HepG2 (cell line): Measurements from ENCODE around the gene CCDC9B. TPM values are rescaled to one million over a fixed set of nuclear protein-coding genes. Genes with fewer than 3 reads are reported as not detected.

Experiments used
- ARHGAP35 ChIP-seq: sonication (generic); formaldehyde crosslinking; IDR thresholded peaks from 2 replicates; pipeline ENCODE4 v1.9.0; 2022; ENCODE audit warnings: mild to moderate bottlenecking, inconsistent platforms, moderate library complexity, missing genetic modification reagents, borderline replicate concordance
- ATF2 ChIP-seq: sonication (generic); formaldehyde crosslinking; IDR thresholded peaks from 2 replicates; pipeline ENCODE4 v1.4.0; 2020; ENCODE audit warnings: missing genetic modification reagents
- CTCF ChIP-seq: sonication (generic); formaldehyde crosslinking; IDR thresholded peaks from 2 replicates; pipeline ENCODE4 v1.5.0; 2020; ENCODE audit warnings: mild to moderate bottlenecking, missing genetic modification reagents, moderate library complexity
- EHMT2 ChIP-seq: fragments of 200-600 bp; sonication (generic); IDR thresholded peaks from 2 replicates; pipeline ENCODE4 v1.7.0; 2017; ENCODE audit warnings: antibody characterized with exemption, low read depth, low read length, borderline replicate concordance
- KIAA2018 ChIP-seq: sonication (generic); formaldehyde crosslinking; IDR thresholded peaks from 2 replicates; pipeline ENCODE4 v1.5.0; 2020; ENCODE audit warnings: mild to moderate bottlenecking, missing genetic modification reagents, borderline replicate concordance
- KLF12 ChIP-seq: sonication (generic); formaldehyde crosslinking; IDR thresholded peaks from 2 replicates; pipeline ENCODE4 v1.4.0; 2020; ENCODE audit warnings: missing genetic modification reagents, borderline replicate concordance
- MEIS1 ChIP-seq: sonication (generic); formaldehyde crosslinking; IDR thresholded peaks from 2 replicates; pipeline ENCODE4 v1.9.0; 2021; ENCODE audit warnings: mild to moderate bottlenecking, missing genetic modification reagents, moderate library complexity, borderline replicate concordance
- REXO4 ChIP-seq: sonication (generic); formaldehyde crosslinking; IDR thresholded peaks from 2 replicates; pipeline ENCODE4 v1.8.0; 2022; ENCODE audit warnings: missing genetic modification reagents, mild to moderate bottlenecking, borderline replicate concordance
- YEATS4 ChIP-seq: sonication (generic); formaldehyde crosslinking; IDR thresholded peaks from 2 replicates; pipeline ENCODE4 v1.4.0; 2020; ENCODE audit warnings: missing genetic modification reagents, borderline replicate concordance
- ZNF512B ChIP-seq: sonication (generic); formaldehyde crosslinking; IDR thresholded peaks from 2 replicates; pipeline ENCODE4 v1.5.1; 2020; ENCODE audit warnings: missing genetic modification reagents, mild to moderate bottlenecking, borderline replicate concordance
- polyA plus RNA-seq, 8 experiments: library from polyadenylated mRNA; depleted of rRNA in 3 of 8; stranded (reverse) in 7 of 8; unstranded in 1 of 8; fragments of >200 nt; fragmentation: Illumina TruSeq in 4 of 8; extraction: Trizol in 4 of 8; gene quantifications; 2 replicates each; pipeline versions ENCODE4 v1.2.1 to v1.2.3, GENCODE V29; 2011 to 2016; ENCODE audit warnings: low read depth in 4 of 8, missing spikeins in 1 of 8, mixed read lengths in 1 of 8; ENCODE audit not compliant: insufficient read depth in 1 of 8
- total RNA-seq, 5 experiments: library from RNA; depleted of rRNA; stranded (reverse); fragments of >200 nt; fragmentation: Illumina TruSeq; extraction: Trizol; gene quantifications; 2 replicates each; pipeline ENCODE4 v1.2.3, GENCODE V29; 2016; ENCODE audit warnings: low read depth in 1 of 5

The CCDC9B gene
- total and polyA plus RNA-seq, 2 of the 13 experiments (the other 11 are each of a cell fraction or from before 2014, with no cell fraction given) = 0.98 to 1.6 TPM

GRCh38 chr15:40382580-40383456 is 42.1 kb upstream of the CCDC9B start, which contains the start of gene KNSTRN (continued):
- no peak for TF ChIP-seq KIAA2018 (CRISPR knock-in tag)
- peak; percentile 17; the same call in 1 of the 2 replicates for TF ChIP-seq ATF2
- 0 out of 2 replicates have a peak, but pooled peaks have one; percentile 46 for TF ChIP-seq MEIS1
- peak; percentile 24; the same call in 1 of the 2 replicates for TF ChIP-seq EHMT2
- TF ChIP-seq ARHGAP35 (CRISPR knock-in tag) = no peak
- no peak for TF ChIP-seq ZNF512B (CRISPR knock-in tag)
- no peak; the same call in 1 of the 2 replicates for TF ChIP-seq YEATS4 (CRISPR knock-in tag)
- no peak for TF ChIP-seq REXO4
- TF ChIP-seq KLF12 (CRISPR knock-in tag) = no peak
- 0 out of 2 replicates have a peak, but pooled peaks have one; percentile 3 for TF ChIP-seq CTCF
